ENCODE measurements around the gene TRPM2. TPM values are rescaled to one million over a fixed set of nuclear protein-coding genes. Genes with fewer than 3 reads are reported as not detected.

The TRPM2 gene
- 1 to 10 TPM in 2 of 3 donors, under 1 TPM in 1; 0.98 to 1.3 (median 1.2) TPM for polyA plus RNA-seq (ENCODE audit: insufficient read length in 3 of 3)
- long read RNA-seq, donor 1, result 0 reads
- long read RNA-seq, donor 2, result 0 reads
- long read RNA-seq, donor 3, result 0 reads
- long read RNA-seq, donor 4, result 0 reads
- long read RNA-seq, donor 5, result 0 reads
- long read RNA-seq, donor 6, result 0 reads
- long read RNA-seq, donor 7, result 0 reads
- long read RNA-seq, donor 8, result 0 reads
- long read RNA-seq, donor 9, result 0 reads
- long read RNA-seq, donor 10, result 0 reads
- long read RNA-seq, donor 11, result 0 reads
- long read RNA-seq, donor 12, result 0 reads
- long read RNA-seq, donor 13, result 0 reads
- long read RNA-seq, donor 14, result 0 reads
- long read RNA-seq, donor 15, result 0 reads
- long read RNA-seq, donor 16, result 0 reads

DNA sequence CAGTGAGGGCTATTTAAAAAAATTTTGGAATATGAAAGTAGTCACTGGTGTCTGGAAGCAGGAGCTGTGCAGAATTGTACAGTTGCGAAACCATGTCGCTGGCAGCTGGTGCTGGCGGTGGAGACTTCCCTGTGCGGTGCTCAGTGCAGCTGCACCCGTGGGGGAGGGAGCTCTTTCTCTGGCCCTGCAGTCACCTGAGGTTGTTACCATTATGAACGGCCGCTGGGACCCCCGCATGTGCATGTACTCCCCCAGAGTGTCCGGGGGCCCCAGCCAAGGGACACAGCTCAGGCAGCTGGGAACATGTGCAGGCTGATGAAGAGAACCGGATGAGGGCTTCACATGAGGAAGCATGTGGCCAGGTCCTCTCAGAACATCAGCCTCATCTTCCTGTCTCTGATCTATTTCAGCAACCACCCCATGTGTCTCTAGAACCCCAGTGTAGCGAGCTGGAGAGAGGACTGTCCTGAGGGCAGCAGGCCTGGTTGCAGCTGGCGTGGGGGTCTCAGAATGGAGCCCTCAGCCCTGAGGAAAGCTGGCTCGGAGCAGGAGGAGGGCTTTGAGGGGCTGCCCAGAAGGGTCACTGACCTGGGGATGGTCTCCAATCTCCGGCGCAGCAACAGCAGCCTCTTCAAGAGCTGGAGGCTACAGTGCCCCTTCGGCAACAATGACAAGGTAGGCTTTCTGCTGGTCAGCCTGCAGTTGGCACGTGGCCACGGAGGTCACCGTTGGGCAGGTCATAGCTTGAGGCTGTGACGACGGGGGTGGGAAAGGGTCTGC is at the start of gene TRPM2:
Gene TRPM2 (plus strand): TSS at position 431 of the 780 bp plus-strand sequence. CDS start 80 bp downstream, at position 511.
- no peak for DNase-seq

GRCh38 chr21:44304011-44304616 is 49.3 kb upstream of the TRPM2 start:
- DNase-seq, result no peak

- peak; percentile 52 for DNase-seq
These were observed 48.5 kb upstream of the TRPM2 start for GRCh38 chr21:44304877-44305293.

DNA sequence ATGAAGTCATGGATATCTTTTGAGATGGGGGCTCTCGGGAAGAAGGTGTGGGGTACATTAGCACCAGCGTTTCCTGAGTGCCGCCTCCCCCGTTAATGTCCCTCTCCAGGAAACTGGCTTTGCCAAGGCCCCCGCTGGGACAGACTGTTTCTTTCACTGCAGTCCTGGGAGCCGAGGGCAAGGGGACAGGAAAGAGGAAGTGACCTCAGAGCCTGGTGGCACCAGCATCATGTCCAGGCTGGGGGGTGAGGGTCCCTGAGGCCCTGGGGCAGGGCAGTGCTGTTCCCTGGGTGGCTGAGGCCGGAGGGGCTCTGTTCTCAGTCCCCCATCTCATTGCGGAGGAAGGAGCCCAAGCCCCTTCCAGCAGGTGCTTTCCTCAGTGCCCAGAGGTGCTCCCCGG is 47.7 kb upstream of the TRPM2 start:
- DNase-seq, result no peak

DNA sequence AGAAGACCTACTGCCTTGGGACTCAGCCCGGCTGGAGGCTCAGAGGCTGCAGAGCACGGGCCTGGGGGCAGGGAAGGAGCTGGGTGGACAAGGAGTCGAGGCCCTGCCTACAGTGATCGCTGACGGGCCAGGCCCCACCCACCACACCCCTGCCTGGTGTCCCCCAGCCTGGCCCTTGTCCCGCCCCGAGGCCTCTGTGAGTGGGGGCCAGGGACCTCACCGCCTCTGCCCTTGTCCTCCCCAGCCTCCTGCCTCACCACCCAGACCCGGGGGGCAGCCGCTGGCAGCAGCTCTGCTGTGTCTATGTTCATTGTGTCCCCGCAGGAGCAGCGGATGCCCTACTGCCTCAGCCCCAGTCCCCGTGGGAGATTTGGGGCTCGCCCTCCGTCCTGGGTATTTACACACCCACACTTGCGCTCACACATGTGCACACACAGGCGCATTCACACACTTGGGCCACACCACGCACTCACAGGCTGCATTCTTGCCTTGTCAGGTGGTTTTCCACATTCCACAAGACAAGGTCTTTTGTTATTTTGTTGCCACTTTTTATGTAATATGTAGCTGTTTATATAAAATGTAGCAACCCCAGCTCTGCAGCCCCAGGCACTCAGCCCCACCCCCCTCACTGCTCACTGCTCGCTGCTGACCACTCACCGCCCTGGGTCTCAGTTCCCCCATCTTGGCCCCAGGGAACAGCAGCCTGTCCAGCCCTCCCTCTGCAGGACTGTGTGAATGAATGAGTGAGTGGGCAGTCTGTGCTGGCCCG is 46.3 kb upstream of the TRPM2 start:
- DNase-seq, result no peak

- no peak for DNase-seq
These were observed 42.6 kb upstream of the TRPM2 start for GRCh38 chr21:44310628-44311507.

DNA sequence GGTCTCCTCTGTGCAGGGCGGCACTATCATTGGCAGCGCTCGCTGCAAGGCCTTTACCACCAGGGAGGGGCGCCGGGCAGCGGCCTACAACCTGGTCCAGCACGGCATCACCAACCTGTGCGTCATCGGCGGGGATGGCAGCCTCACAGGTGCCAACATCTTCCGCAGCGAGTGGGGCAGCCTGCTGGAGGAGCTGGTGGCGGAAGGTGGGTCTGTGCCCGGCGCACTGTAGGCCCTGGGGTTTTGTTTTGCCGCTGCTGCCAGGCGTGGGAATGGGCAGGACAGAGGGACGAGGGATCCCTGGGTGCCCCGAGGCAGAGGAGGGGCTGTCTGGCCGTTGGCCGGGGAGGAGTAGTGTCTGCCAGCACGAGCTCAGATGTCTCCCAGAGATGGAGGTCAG is 41.3 kb upstream of the TRPM2 start:
- DNase-seq, result no peak

DNA sequence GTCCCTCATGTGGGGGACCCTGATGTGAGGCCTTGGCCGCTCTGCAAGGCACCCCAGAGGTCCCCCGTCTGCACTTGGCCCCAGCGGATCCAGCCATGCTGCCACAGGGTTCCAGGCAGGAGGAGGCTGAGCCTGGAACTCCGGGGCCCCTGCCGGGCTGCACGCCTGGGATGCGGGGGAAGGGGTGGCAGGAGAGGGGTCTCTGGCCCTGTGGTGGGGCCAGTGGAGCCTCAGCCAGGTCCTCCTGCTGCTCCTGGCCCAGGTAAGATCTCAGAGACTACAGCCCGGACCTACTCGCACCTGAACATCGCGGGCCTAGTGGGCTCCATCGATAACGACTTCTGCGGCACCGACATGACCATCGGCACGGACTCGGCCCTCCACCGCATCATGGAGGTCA is 40.7 kb upstream of the TRPM2 start:
- no peak for DNase-seq

DNA sequence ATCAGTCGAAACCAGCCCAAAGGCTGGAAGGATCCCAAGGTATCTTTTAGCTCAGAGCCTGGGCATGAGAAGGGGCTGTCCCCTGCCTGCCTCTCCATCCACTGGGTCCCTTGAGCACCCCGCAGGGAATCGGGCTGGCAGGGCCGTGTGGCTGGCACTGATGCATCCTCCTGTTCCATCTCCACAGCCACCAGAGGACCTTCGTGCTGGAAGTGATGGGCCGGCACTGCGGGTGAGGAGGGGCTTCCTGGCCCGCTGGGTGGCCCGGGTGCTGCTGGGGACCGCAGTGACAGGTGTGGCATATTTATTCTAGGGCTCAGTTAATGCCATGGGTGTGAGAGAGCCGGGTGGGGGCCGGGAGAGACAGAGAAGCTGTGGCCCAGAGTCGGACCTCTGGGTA is 40.0 kb upstream of the TRPM2 start:
- no peak for DNase-seq

GRCh38 chr21:44314128-44314527 is 39.3 kb upstream of the TRPM2 start:
- no peak for DNase-seq

GRCh38 chr21:44314561-44314960 is 38.9 kb upstream of the TRPM2 start:
- DNase-seq, result no peak

DNA sequence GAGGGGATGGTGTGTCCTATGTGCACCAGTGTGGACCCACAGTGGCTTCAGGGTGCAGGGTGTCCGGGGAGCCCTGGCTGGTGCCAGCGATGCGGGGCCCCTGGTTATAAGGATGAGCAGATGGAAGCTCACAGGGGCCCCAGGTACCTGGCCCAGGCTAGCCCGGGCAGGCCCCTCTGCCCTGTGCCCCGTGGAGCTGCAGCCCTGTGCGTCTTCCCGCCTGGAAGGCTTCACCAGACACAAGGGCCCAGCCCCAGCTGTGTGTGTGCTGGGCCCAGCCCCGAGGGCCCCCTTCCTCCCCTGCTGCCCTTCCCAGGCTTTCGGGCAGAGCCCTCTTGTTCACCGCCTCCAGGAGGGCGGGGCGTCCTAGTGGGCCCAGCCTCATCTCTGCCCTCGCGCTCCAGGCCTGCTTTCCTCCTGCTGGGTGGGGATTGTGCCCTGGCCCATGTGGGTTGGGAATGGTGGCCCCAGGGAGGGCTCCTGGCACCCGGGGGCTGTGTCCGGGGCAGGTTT is 37.7 kb upstream of the TRPM2 start:
- DNase-seq, result no peak

DNA sequence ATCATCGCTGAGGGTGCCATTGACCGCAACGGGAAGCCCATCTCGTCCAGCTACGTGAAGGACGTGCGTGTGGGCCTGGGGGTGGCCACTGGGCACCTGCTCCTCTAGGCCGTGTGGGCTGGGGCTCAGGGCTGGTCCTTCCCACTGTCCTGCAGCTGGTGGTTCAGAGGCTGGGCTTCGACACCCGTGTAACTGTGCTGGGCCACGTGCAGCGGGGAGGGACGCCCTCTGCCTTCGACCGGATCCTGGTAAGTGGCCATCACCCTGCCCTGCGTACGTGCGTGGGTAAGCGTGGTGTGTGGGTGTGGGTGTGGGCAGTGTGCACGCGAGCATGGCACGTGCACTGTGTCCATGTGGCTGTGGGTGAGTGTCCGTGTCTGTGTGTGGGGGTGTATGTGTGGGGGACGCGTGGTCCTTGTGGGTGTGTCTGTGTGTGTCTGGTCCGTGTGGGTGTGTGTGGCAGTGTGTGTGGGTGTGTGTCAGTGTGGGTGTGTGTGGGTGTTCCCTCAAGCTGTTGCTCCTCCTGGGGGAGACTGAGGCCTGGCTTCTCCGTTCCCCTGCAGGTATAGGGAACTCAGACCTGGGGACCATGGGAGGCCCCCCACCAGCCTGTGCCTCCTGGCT is 37.0 kb upstream of the TRPM2 start:
- no peak for DNase-seq

GRCh38 chr21:44317241-44317782 is 36.1 kb upstream of the TRPM2 start:
- no peak for DNase-seq

- no peak for DNase-seq
These were observed 35.5 kb upstream of the TRPM2 start for GRCh38 chr21:44317871-44318270.

DNA sequence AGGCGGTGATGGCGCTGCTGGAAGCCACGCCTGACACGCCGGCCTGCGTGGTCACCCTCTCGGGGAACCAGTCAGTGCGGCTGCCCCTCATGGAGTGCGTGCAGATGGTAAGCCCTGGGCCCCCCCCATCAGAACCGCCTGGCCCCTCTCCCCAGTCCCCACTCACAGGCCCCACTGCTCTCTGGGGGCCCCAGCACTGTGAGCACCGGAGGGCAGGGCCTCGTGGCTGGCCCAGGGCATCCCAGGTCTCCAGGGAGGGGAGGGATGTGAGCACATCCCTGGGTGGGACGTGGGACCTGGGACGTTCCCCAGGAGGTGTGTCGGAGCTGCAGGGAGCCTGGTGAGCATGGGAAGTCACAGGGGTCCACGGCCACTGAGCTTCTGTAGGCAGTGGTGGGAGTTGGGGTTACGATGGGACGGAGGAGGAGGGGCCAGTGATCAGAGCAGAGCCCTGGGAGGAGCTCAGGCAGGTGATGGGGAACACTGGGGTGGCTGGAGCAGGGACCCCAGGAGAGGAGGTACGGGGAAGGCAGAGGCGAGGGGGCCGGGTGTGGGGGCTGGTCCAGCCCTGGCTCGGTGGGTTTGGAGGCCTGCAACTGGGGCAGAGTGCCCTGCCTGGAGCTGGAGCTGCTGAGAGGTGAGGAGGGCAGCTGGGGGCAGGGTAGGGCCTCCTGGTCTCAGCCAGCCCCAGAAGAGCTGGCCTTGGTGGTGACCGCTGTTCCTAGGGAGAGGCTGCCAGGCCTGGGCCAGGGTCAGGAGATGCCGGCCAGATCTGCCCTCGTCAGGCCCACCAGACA is 34.7 kb upstream of the TRPM2 start:
- no peak for DNase-seq

DNA sequence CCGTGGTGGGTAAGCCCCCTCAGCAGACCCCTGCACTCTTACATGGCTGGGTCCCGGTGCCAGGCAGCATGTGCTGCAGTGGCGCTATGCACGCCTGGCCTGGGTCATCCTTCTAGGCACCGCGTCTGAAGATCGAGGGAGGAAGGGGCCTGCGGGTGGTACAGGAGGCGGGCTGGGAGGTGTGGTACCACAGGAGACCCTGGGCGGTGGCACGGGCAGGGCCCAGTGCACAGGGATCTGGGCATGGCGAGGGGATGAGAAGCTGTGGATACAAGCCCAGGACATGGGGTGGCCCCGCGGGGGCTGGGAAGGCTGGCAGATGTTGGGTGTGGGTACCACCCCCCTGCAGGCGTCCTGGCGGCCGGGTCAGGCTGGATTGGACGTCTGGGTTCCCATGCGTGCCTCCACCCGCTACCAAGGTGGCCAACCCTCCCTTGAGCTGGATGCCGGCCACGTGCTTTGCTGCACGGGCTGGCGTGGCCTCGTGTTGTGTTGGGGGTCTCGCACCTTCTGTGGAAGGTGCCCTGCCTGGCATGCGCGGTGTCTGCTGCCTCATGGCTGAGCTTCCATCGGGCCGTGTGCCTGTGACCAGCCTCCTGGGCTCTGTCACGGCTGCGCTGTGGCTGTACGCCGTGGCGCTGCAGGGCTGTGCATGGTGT is 33.9 kb upstream of the TRPM2 start:
- DNase-seq, result no peak

GRCh38 chr21:44320847-44321246 is 32.6 kb upstream of the TRPM2 start:
- no peak for DNase-seq
